Measurements from ENCODE around the gene AP2B1.
A peak's percentile ranks its signal among the peaks of the same experiment; 100 is the strongest.

- TF ChIP-seq CTCF (IDR thresholded peaks at IDR 0.05) (peak in 2 of 3 donors; percentile 38 to 40), POLR2AphosphoS5 (IDR thresholded peaks at IDR 0.05) (no peak), POLR2A (IDR thresholded peaks at IDR 0.05) (no peak)
Measured at GRCh38 chr17:35766903-35767510, 179.9 kb downstream of the AP2B1 start.
